ENCODE results near the gene PCDHGA11. TPM values are rescaled to one million over a fixed set of nuclear protein-coding genes. Genes with fewer than 3 reads are reported as not detected.
A peak's percentile ranks its signal among the peaks of the same experiment; 100 is the strongest.

Gene PCDHGA11
- total RNA-seq, 1 donor from 2014 or later = 13.3 TPM

GRCh38 chr5:141399555-141400258 is 21.1 kb upstream of the PCDHGA11 start:
- H3K27me3 ChIP-seq = no peaks in the 10 kb centered on the region
- H3K9ac ChIP-seq = no peak overlapping the region
- no peaks in the 10 kb centered on the region for H3K36me3 ChIP-seq
- H2AFZ ChIP-seq (replicated peaks) = no peak overlapping the region
- no peaks in the 10 kb centered on the region for H4K20me1 ChIP-seq (ENCODE audit: low read depth)
- Mint-ChIP-seq H3K36me3 (peaks cover 5% of the 10 kb centered on the region), H3K9me3 (peaks cover 62% of the 10 kb centered on the region), H3K4me1 (no peaks in the 10 kb centered on the region), H3K4me3 (no peak overlapping the region), H3K27ac (no peak overlapping the region), H3K27me3 (ENCODE audit: insufficient read depth, low read depth) (no peaks in the 10 kb centered on the region)
- H3K4me1 ChIP-seq = no peaks in the 10 kb centered on the region
- H3F3A ChIP-seq (ENCODE audit: low read depth) = no peaks in the 10 kb centered on the region
- no peak overlapping the region for H3K4me2 ChIP-seq
- H3K79me2 ChIP-seq (ENCODE audit: low read depth) = no peaks in the 10 kb centered on the region
- H3K27ac ChIP-seq = no peak overlapping the region
- no peak overlapping the region for H3K4me3 ChIP-seq
- DNase-seq (ENCODE audit: low spot score) = no peak
- TF ChIP-seq CTCF (IDR thresholded peaks at IDR 0.05) = no peak
- TF ChIP-seq EZH2 (IDR thresholded peaks at IDR 0.05) = no peak
- no peak for TF ChIP-seq EZH2phosphoT487 (IDR thresholded peaks at IDR 0.05)
- peaks cover 27% of the 10 kb centered on the region for H3K9me3 ChIP-seq (ENCODE audit: low read depth)

GRCh38 chr5:141402553-141403243 is 18.2 kb upstream of the PCDHGA11 start, which contains the start of gene PCDHGA9:
Gene PCDHGA9 (plus strand): TSS chr5:141402778. CDS start chr5:141402953, 175 bp downstream.
- DNase-seq (ENCODE audit: low spot score) = no peak
- Histone ChIP-seq H2AFZ (replicated peaks) (no peak within 1 kb of the TSS), H3K27ac (no peak within 1 kb of the TSS), H3K9me3 (ENCODE audit: low read depth) (peaks cover 14% of the 10 kb centered on the region), H3K4me1 (no peaks in the 10 kb centered on the region), H3K9ac (no peak within 1 kb of the TSS), H4K20me1 (ENCODE audit: low read depth) (no peaks in the 10 kb centered on the region), H3K4me2 (no peak within 1 kb of the TSS), H3K27me3 (no peaks in the 10 kb centered on the region), H3K4me3 (no peak within 1 kb of the TSS), H3K79me2 (ENCODE audit: low read depth) (no peaks in the 10 kb centered on the region), H3F3A (ENCODE audit: low read depth) (peaks cover 4% of the 10 kb centered on the region), H3K36me3 (no peaks in the 10 kb centered on the region)
- TF ChIP-seq EZH2 (IDR thresholded peaks at IDR 0.05) (no peak), CTCF (IDR thresholded peaks at IDR 0.05) (peak; percentile 23)
- peaks cover 13% of the 10 kb centered on the region for H3K36me3 Mint-ChIP-seq
- no peaks in the 10 kb centered on the region for H3K4me1 Mint-ChIP-seq
- H3K4me3 Mint-ChIP-seq = no peak within 1 kb of the TSS
- H3K27ac Mint-ChIP-seq = no peak within 1 kb of the TSS
- H3K27me3 Mint-ChIP-seq (ENCODE audit: insufficient read depth, low read depth) = no peaks in the 10 kb centered on the region
- H3K9me3 Mint-ChIP-seq = peaks cover 61% of the 10 kb centered on the region

- Histone ChIP-seq H3K27me3 (peaks cover 2% of the 10 kb centered on the region), H3K36me3 (no peaks in the 10 kb centered on the region), H4K20me1 (ENCODE audit: low read depth) (no peaks in the 10 kb centered on the region), H3K9me3 (ENCODE audit: low read depth) (peaks cover 16% of the 10 kb centered on the region), H3K4me2 (no peak overlapping the region), H3F3A (ENCODE audit: low read depth) (peaks cover 4% of the 10 kb centered on the region), H3K79me2 (ENCODE audit: low read depth) (no peaks in the 10 kb centered on the region), H2AFZ (replicated peaks) (no peak overlapping the region), H3K4me1 (no peaks in the 10 kb centered on the region), H3K27ac (no peak overlapping the region), H3K4me3 (no peak overlapping the region), H3K9ac (no peak overlapping the region)
- no peak overlapping the region for H3K4me3 Mint-ChIP-seq
- H3K9me3 Mint-ChIP-seq = peaks cover 67% of the 10 kb centered on the region
- no peak for DNase-seq (ENCODE audit: low spot score)
- H3K36me3 Mint-ChIP-seq = peaks cover 18% of the 10 kb centered on the region
- H3K27me3 Mint-ChIP-seq (ENCODE audit: insufficient read depth, low read depth) = peaks cover 4% of the 10 kb centered on the region
- H3K27ac Mint-ChIP-seq = no peak overlapping the region
- H3K4me1 Mint-ChIP-seq = peaks cover 3% of the 10 kb centered on the region
- TF ChIP-seq CTCF (IDR thresholded peaks at IDR 0.05) (no peak), EZH2 (IDR thresholded peaks at IDR 0.05) (no peak), EZH2phosphoT487 (IDR thresholded peaks at IDR 0.05) (no peak)
Observed at GRCh38 chr5:141403387-141403786, 17.5 kb upstream of the PCDHGA11 start.
